ENCODE data around the gene NSMCE1. TPM values are rescaled to one million over a fixed set of nuclear protein-coding genes. Genes with fewer than 3 reads are reported as not detected.

The NSMCE1 gene
- total RNA-seq, 6 experiments from 2014 or later: 23.7 to 42.3 (median 33.1) TPM

GRCh38 chr16:27220120-27220519, 48.5 kb downstream of the NSMCE1 start:
- Histone ChIP-seq H3K4me1 (peaks cover 0 to 42% (median 22%) of the 10 kb centered on the region in 4 donors), H3K36me3 (peaks cover 0 to 31% (median 1%) of the 10 kb centered on the region in 4 donors), H3K27ac (no peak overlapping the region), H3K4me3 (no peak overlapping the region), H3K9me3 (no peaks in the 10 kb centered on the region), H3K27me3 (no peaks in the 10 kb centered on the region)
- TF ChIP-seq CTCF (IDR thresholded peaks at IDR 0.05): no peak
- TF ChIP-seq POLR2A (IDR thresholded peaks at IDR 0.05): no peak
- 90% methylated on average over 7 of the region's 9 CpGs for WGBS (ENCODE audit: insufficient coverage, low coverage, low lambda C conversion rate, missing lambda C conversion rate)
- DNase-seq (no peak), ATAC-seq (no peak)
- intact Hi-C loops (cut with DNase I): loop anchor here (10.0 kb wide), 2 partner anchors 45 to 235 kb away; no protein-coding TSS in a partner anchor

- peaks cover 0 to 45% (median 22%) of the 10 kb centered on the region in 4 donors for H3K4me1 ChIP-seq
- DNase-seq (no peak), ATAC-seq (no peak)
- no peak for TF ChIP-seq CTCF (IDR thresholded peaks at IDR 0.05)
- TF ChIP-seq POLR2A (IDR thresholded peaks at IDR 0.05): no peak
- H3K27ac ChIP-seq: no peak overlapping the region
- no peaks in the 10 kb centered on the region for H3K9me3 ChIP-seq
- 69% methylated on average over 5 of the region's 10 CpGs for WGBS (ENCODE audit: insufficient coverage, low coverage, low lambda C conversion rate, missing lambda C conversion rate)
- H3K27me3 ChIP-seq: no peaks in the 10 kb centered on the region
- peaks cover 0 to 31% (median 1%) of the 10 kb centered on the region in 4 donors for H3K36me3 ChIP-seq
- intact Hi-C loops (cut with DNase I): no loop called here
- H3K4me3 ChIP-seq: no peak overlapping the region
These were observed 49.4 kb downstream of the NSMCE1 start for GRCh38 chr16:27219161-27219560.

- intact Hi-C loops (cut with DNase I): no loop called here
- no peaks in the 10 kb centered on the region for H3K27me3 ChIP-seq
- ATAC-seq: no peak
- no peak overlapping the region for H3K4me3 ChIP-seq
- H3K36me3 ChIP-seq: peaks cover 0 to 31% (median 1%) of the 10 kb centered on the region in 4 donors
- no peak for DNase-seq
- 87% methylated on average over 4 of the region's 9 CpGs for WGBS (ENCODE audit: insufficient coverage, low coverage, low lambda C conversion rate, missing lambda C conversion rate)
- TF ChIP-seq CTCF (IDR thresholded peaks at IDR 0.05) (no peak), POLR2A (IDR thresholded peaks at IDR 0.05) (no peak)
- no peaks in the 10 kb centered on the region for H3K9me3 ChIP-seq
- no peak overlapping the region for H3K27ac ChIP-seq
- H3K4me1 ChIP-seq: peaks cover 0 to 48% (median 24%) of the 10 kb centered on the region in 4 donors
These were observed 49.8 kb downstream of the NSMCE1 start for GRCh38 chr16:27218756-27219155.

GRCh38 chr16:27217256-27217655, 51.3 kb downstream of the NSMCE1 start:
- 19% methylated on average over 3 of the region's 10 CpGs for WGBS (ENCODE audit: insufficient coverage, low coverage, low lambda C conversion rate, missing lambda C conversion rate)
- intact Hi-C loops (cut with DNase I): no loop called here
- no peaks in the 10 kb centered on the region for H3K27me3 ChIP-seq
- DNase-seq (no peak), ATAC-seq (peak; percentile 4 to 45 (median 13))
- TF ChIP-seq CTCF (IDR thresholded peaks at IDR 0.05) (no peak), POLR2A (IDR thresholded peaks at IDR 0.05) (peak; percentile 66)
- H3K27ac ChIP-seq: peak overlapping the region in 2 of 3 donors; percentile 87 to 92
- peak overlapping the region in 1 of 3 donors; percentile 80 for H3K4me3 ChIP-seq
- peaks cover 0 to 31% (median 1%) of the 10 kb centered on the region in 4 donors for H3K36me3 ChIP-seq
- peaks cover 0 to 53% (median 23%) of the 10 kb centered on the region in 4 donors for H3K4me1 ChIP-seq
- no peaks in the 10 kb centered on the region for H3K9me3 ChIP-seq
